ENCODE measurements around the gene ZSCAN4. TPM values are rescaled to one million over a fixed set of nuclear protein-coding genes. Genes with fewer than 3 reads are reported as not detected.

The ZSCAN4 gene
- total RNA-seq, 1 experiment from 2014 or later, result not detected

DNA sequence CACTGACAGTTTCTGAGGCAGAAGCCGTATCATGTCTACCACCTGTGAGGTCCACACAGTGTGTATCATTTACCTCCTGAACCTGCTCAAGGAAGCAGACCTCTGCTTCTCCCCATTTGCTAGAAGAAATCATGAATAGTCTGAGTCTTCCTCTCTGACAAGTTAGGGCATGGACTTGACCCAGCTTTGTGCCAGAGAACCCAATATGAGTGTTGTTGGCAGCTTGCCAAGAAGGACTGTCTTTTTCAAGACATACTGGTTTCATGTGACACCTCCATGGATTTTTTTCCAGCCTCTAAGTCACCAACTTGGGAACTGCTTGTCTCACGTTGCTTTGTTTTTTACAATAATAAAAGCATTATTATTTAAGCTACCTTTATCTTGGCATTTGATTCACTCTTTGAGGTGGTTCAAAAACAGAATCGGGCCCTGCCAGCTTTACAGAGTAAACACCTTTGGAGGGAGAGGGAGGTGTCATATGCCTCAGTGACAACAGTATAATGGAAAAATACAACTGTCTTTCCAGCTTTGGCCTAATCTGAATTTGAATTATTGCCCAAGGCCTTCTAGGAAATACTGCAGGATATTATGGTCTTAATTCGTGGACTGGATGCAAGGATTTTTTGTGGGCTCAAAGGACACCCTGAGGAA, 26.2 kb upstream of the ZSCAN4 start:
- Histone ChIP-seq H3K79me2 (ENCODE audit: low read length) (peaks cover 9% of the 10 kb centered on the region), H4K20me1 (ENCODE audit: insufficient read depth, low read depth, low read length) (no peaks in the 10 kb centered on the region), H3K27ac (ENCODE audit: low read length) (no peak overlapping the region), H3K4me3 (ENCODE audit: low read length) (no peak overlapping the region), H3K4me1 (ENCODE audit: low read length) (no peaks in the 10 kb centered on the region), H3K9ac (ENCODE audit: low read length) (no peak overlapping the region), H3K9me3 (ENCODE audit: low read length) (peaks cover 48% of the 10 kb centered on the region), H3K27me3 (ENCODE audit: low read length) (no peaks in the 10 kb centered on the region), H3K36me3 (ENCODE audit: insufficient read depth, low read length) (peaks cover 63% of the 10 kb centered on the region), H3K4me2 (ENCODE audit: low read depth, low read length, poor library complexity, severe bottlenecking) (no peak overlapping the region), H2AFZ (ENCODE audit: low read length) (no peak overlapping the region), H3K9me2 (replicated peaks; ENCODE audit: insufficient read depth, low read length) (no peaks in the 10 kb centered on the region)
- DNase-seq, result no peak

DNA sequence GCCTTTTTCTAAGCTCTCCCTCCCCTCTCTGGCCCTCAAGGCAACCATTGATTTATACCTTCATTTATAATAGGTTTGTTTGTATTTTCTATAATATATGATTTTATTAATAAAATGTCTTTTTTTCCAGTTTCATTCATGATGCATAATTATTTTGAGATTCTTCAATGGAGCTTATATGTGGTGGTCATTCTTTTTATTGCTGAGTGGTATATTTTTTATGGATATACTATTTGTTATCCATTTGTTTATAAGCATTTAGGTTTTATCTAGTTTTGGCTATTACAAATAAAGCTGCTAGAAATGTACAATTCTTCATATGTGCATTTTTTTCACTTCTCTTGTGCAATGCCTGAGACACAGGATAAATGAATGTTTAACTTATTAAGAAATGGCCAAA, 25.0 kb upstream of the ZSCAN4 start:
- Histone ChIP-seq H3K36me3 (ENCODE audit: insufficient read depth, low read length) (peaks cover 51% of the 10 kb centered on the region), H3K27me3 (ENCODE audit: low read length) (no peaks in the 10 kb centered on the region), H3K27ac (ENCODE audit: low read length) (no peak overlapping the region), H4K20me1 (ENCODE audit: insufficient read depth, low read depth, low read length) (no peaks in the 10 kb centered on the region), H3K4me3 (ENCODE audit: low read length) (no peak overlapping the region), H2AFZ (ENCODE audit: low read length) (no peak overlapping the region), H3K9me3 (ENCODE audit: low read length) (peaks cover 41% of the 10 kb centered on the region), H3K4me2 (ENCODE audit: low read depth, low read length, poor library complexity, severe bottlenecking) (no peak overlapping the region), H3K9ac (ENCODE audit: low read length) (no peak overlapping the region), H3K79me2 (ENCODE audit: low read length) (peaks cover 3% of the 10 kb centered on the region; the same call in 1 of the 2 replicates), H3K4me1 (ENCODE audit: low read length) (no peaks in the 10 kb centered on the region), H3K9me2 (replicated peaks; ENCODE audit: insufficient read depth, low read length) (no peaks in the 10 kb centered on the region)
- DNase-seq, result no peak

DNA sequence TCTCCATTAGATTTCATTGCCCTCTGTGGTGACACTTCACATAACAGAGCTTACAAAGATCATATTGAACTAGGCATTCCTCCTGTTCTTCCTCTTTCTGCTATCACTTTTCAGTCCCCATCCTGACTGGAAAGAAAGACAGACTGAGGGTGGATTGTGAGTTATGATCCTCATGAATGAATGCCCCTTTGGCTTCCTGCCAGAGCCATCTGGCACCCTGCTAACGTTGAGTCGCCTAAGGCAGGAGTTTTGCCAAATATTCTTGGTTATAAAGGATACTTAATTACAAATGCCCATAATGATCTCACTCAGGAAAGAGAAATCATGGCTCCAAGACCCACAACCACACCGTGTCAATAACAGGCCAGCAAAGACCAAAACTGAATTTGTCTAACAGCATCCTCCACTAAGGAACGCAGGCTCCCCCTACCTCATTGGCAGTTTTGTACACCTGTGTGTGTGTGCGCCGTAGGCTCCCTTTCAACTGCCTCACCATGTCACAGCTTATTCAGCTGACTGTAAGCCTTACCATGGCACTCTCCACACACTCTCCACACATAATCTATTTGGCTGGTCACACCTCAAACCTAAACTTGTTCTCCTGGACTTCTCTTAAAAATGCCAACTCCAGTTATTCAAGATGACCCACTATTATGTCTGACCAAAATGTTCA, 20.3 kb upstream of the ZSCAN4 start:
- H3K9ac ChIP-seq (ENCODE audit: low read length), result no peak overlapping the region
- no peaks in the 10 kb centered on the region for H3K4me1 ChIP-seq (ENCODE audit: low read length)

DNA sequence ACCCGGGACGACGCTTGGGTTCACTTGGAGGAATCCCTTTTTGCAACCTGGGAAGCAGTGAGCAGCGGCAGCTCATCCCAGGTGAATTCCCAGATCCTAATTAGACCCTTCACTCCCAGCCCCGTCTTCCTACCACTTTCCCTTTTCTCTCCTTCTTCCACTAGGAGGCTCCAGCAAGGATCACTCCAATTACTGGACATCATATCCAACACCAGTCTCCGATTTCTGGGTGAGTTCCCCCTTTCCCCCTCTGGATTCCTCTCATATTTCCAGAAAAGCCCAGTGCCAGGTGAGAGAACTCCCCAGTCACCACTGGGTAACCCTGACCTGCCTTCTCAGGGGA, 17.1 kb upstream of the ZSCAN4 start:
- no peak overlapping the region for H2AFZ ChIP-seq (ENCODE audit: low read length)

More for the DNA sequence above, 20.3 kb upstream of the ZSCAN4 start:
- Histone ChIP-seq H3K36me3 (ENCODE audit: insufficient read depth, low read length) (peaks cover 4% of the 10 kb centered on the region), H3K9me2 (replicated peaks; ENCODE audit: insufficient read depth, low read length) (no peaks in the 10 kb centered on the region), H3K27ac (ENCODE audit: low read length) (no peak overlapping the region), H4K20me1 (ENCODE audit: insufficient read depth, low read depth, low read length) (no peaks in the 10 kb centered on the region), H3K9me3 (ENCODE audit: low read length) (no peaks in the 10 kb centered on the region), H3K27me3 (ENCODE audit: low read length) (no peaks in the 10 kb centered on the region), H3K4me3 (ENCODE audit: low read length) (no peak overlapping the region), H3K4me2 (ENCODE audit: low read depth, low read length, poor library complexity, severe bottlenecking) (no peak overlapping the region), H3K79me2 (ENCODE audit: low read length) (no peaks in the 10 kb centered on the region), H2AFZ (ENCODE audit: low read length) (no peak overlapping the region)
- no peak for DNase-seq

DNA sequence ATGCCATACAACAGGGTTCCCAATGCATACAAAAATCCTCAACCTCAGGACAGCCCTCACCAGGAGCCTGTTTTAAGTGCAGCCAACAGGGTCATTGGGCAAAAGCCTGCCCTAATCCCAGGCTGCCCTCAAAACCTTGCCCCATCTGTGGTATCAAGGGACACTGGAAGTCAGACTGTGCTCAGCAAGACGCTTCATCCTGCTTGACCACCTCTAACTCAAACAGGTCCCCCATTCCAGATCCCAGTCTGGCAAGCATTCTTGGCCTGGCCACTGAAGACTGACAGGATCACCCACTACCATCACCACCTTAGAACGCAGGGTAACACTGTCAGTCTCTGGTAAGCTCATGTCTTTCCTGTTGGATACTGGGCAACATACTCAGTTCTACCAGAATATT, 15.0 kb upstream of the ZSCAN4 start:
- no peaks in the 10 kb centered on the region for H3K4me1 ChIP-seq (ENCODE audit: low read length)
- H3K27ac ChIP-seq (ENCODE audit: low read length), result no peak overlapping the region
- H3K9me2 ChIP-seq (replicated peaks; ENCODE audit: insufficient read depth, low read length), result no peaks in the 10 kb centered on the region
- no peak overlapping the region for H2AFZ ChIP-seq (ENCODE audit: low read length)
- no peak overlapping the region for H3K4me2 ChIP-seq (ENCODE audit: low read depth, low read length, poor library complexity, severe bottlenecking)
- H3K9me3 ChIP-seq (ENCODE audit: low read length), result peaks cover 7% of the 10 kb centered on the region; the same call in 1 of the 2 replicates
- no peaks in the 10 kb centered on the region for H4K20me1 ChIP-seq (ENCODE audit: insufficient read depth, low read depth, low read length)
- H3K9ac ChIP-seq (ENCODE audit: low read length), result no peak overlapping the region
- no peak overlapping the region for H3K4me3 ChIP-seq (ENCODE audit: low read length)
- DNase-seq, result no peak
- no peaks in the 10 kb centered on the region for H3K79me2 ChIP-seq (ENCODE audit: low read length)
- H3K27me3 ChIP-seq (ENCODE audit: low read length), result no peaks in the 10 kb centered on the region
- H3K36me3 ChIP-seq (ENCODE audit: insufficient read depth, low read length), result no peaks in the 10 kb centered on the region; the same call in 1 of the 2 replicates

More for the DNA sequence above, 17.1 kb upstream of the ZSCAN4 start:
- Histone ChIP-seq H3K27me3 (ENCODE audit: low read length) (no peaks in the 10 kb centered on the region), H3K9me3 (ENCODE audit: low read length) (peaks cover 7% of the 10 kb centered on the region; the same call in 1 of the 2 replicates), H3K9me2 (replicated peaks; ENCODE audit: insufficient read depth, low read length) (no peaks in the 10 kb centered on the region), H3K4me1 (ENCODE audit: low read length) (no peaks in the 10 kb centered on the region), H3K4me2 (ENCODE audit: low read depth, low read length, poor library complexity, severe bottlenecking) (no peak overlapping the region), H3K9ac (ENCODE audit: low read length) (no peak overlapping the region), H4K20me1 (ENCODE audit: insufficient read depth, low read depth, low read length) (no peaks in the 10 kb centered on the region), H3K79me2 (ENCODE audit: low read length) (no peaks in the 10 kb centered on the region), H3K27ac (ENCODE audit: low read length) (no peak overlapping the region), H3K36me3 (ENCODE audit: insufficient read depth, low read length) (no peaks in the 10 kb centered on the region; the same call in 1 of the 2 replicates), H3K4me3 (ENCODE audit: low read length) (no peak overlapping the region)
- DNase-seq, result no peak

DNA sequence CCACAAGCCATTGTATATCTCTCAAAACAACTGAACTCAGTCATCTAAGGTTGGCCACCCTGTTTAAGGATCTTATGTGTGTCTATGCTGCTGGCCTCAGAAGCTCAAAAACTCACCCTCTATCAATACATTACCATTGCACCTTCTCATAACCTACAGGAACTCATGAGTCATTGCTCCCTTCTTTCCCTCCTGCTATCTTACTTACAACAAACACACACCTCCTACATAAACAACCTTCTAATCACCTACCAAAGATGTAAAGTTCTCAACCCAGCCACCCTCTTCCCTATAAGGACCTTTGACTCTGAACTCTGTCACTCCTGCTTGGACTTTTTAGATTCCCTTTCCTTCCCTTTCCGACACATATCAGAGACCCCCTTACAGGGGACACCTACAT, 13.3 kb upstream of the ZSCAN4 start:
- Histone ChIP-seq H3K9ac (ENCODE audit: low read length) (no peak overlapping the region), H3K79me2 (ENCODE audit: low read length) (no peaks in the 10 kb centered on the region), H4K20me1 (ENCODE audit: insufficient read depth, low read depth, low read length) (no peaks in the 10 kb centered on the region), H3K9me3 (ENCODE audit: low read length) (peaks cover 7% of the 10 kb centered on the region; the same call in 1 of the 2 replicates), H3K4me2 (ENCODE audit: low read depth, low read length, poor library complexity, severe bottlenecking) (no peak overlapping the region), H3K36me3 (ENCODE audit: insufficient read depth, low read length) (no peaks in the 10 kb centered on the region; the same call in 1 of the 2 replicates), H3K4me3 (ENCODE audit: low read length) (no peak overlapping the region), H3K27ac (ENCODE audit: low read length) (no peak overlapping the region), H3K9me2 (replicated peaks; ENCODE audit: insufficient read depth, low read length) (no peaks in the 10 kb centered on the region), H3K4me1 (ENCODE audit: low read length) (no peaks in the 10 kb centered on the region), H2AFZ (ENCODE audit: low read length) (no peak overlapping the region), H3K27me3 (ENCODE audit: low read length) (no peaks in the 10 kb centered on the region)
- DNase-seq, result no peak

DNA sequence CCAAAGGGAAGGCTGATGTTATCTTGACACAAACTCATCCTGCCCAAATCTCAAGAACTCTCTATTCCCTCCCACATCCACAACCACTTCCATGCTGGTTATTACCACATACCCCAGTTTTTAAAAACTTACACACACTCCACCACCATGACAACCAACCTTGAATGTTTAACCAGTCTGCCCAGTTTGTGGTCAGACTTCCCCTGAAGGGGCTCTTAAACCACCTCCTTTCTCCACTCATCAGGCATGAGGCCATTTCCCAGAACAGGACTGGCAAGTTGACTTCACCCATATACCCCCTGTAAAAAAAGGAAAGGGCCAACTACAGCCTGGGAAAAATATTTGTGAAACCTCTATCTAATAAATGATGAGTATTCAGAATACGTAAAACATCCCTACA, 12.4 kb upstream of the ZSCAN4 start:
- DNase-seq, result no peak
- no peak overlapping the region for H2AFZ ChIP-seq (ENCODE audit: low read length)
- H3K4me2 ChIP-seq (ENCODE audit: low read depth, low read length, poor library complexity, severe bottlenecking), result no peak overlapping the region
- no peaks in the 10 kb centered on the region for H4K20me1 ChIP-seq (ENCODE audit: insufficient read depth, low read depth, low read length)
- no peaks in the 10 kb centered on the region for H3K4me1 ChIP-seq (ENCODE audit: low read length)
- H3K36me3 ChIP-seq (ENCODE audit: insufficient read depth, low read length), result no peaks in the 10 kb centered on the region; the same call in 1 of the 2 replicates
- peaks cover 7% of the 10 kb centered on the region; the same call in 1 of the 2 replicates for H3K9me3 ChIP-seq (ENCODE audit: low read length)
- no peaks in the 10 kb centered on the region for H3K27me3 ChIP-seq (ENCODE audit: low read length)
- H3K9ac ChIP-seq (ENCODE audit: low read length), result no peak overlapping the region
- no peak overlapping the region for H3K27ac ChIP-seq (ENCODE audit: low read length)
- H3K79me2 ChIP-seq (ENCODE audit: low read length), result no peaks in the 10 kb centered on the region
- H3K4me3 ChIP-seq (ENCODE audit: low read length), result no peak overlapping the region
- no peaks in the 10 kb centered on the region for H3K9me2 ChIP-seq (replicated peaks; ENCODE audit: insufficient read depth, low read length)

DNA sequence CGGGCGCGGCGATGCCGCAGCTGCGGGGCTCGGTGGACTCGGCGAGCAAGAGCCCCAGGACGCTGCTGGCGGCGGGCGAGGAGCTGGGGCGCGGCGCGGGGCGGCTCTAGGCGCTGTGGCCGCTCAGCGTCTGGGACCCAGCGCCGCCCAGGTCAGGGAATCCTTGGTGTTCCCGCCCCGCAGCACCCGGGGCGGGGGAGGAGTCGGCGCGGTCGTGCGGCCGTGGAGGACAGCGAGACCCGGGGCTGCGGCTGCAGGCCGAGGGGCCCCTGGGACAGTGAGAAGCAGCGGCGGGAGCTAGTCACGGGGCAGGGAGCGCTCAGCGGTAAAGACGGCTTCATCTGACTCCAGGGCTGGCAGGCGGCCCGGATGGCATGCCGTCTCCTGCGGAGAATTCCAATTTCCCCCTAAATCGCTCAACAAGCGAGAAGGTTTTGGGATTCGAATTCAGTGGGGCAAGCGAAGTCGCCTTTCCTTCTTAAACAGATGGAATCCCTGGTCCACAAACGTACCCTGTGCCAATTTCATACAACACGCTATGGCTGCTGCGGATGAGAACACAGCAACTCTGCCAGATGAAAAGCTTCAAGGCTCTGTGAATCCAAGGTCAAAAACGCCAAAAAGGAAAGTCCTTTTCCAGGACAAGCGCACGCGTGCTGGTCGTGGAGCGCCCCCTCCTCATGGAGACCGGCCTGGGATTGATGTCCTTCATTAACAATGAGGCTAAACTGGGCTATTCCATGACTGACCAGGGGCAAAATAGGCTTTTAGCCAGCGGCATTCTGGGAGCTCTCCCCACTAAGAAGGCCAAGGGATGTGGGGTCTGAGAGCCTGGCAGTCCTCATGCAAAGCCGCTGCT, 4.2 kb upstream of the ZSCAN4 start:
- no peak for DNase-seq
- Histone ChIP-seq H3K9ac (ENCODE audit: low read length) (no peak overlapping the region), H3K4me1 (ENCODE audit: low read length) (no peaks in the 10 kb centered on the region), H3K4me2 (ENCODE audit: low read depth, low read length, poor library complexity, severe bottlenecking) (no peak overlapping the region), H2AFZ (ENCODE audit: low read length) (no peak overlapping the region), H4K20me1 (ENCODE audit: insufficient read depth, low read depth, low read length) (no peaks in the 10 kb centered on the region), H3K9me3 (ENCODE audit: low read length) (no peaks in the 10 kb centered on the region), H3K27ac (ENCODE audit: low read length) (no peak overlapping the region), H3K27me3 (ENCODE audit: low read length) (no peaks in the 10 kb centered on the region), H3K9me2 (replicated peaks; ENCODE audit: insufficient read depth, low read length) (no peaks in the 10 kb centered on the region), H3K79me2 (ENCODE audit: low read length) (no peaks in the 10 kb centered on the region), H3K4me3 (ENCODE audit: low read length) (no peak overlapping the region), H3K36me3 (ENCODE audit: insufficient read depth, low read length) (no peaks in the 10 kb centered on the region)
